ENCODE measurements around the gene FARS2. TPM values are rescaled to one million over a fixed set of nuclear protein-coding genes. Genes with fewer than 3 reads are reported as not detected.

The FARS2 gene
- total and polyA plus RNA-seq, 4 donors = 9.2 to 31.4 (median 19.4) TPM

DNA sequence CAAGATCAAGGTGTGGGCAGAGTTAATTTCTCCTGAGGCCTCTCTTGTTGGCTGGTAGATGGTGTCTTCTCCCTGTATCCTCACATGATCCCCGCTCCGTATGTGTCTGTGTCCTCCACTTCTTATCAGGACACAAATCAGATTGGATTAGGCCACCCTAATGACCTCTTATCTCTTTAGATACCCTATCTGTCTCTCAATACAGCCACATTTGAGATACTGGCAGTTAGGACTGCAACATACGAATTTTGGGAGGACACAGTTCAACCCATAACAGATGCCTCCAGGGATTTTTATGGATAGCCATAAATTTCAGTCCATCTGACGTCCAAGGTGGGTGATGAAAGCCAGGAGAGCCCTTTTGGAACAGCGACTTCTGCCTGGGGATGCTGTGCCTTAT lies 376.4 kb downstream of the FARS2 start:
- TF ChIP-seq, protein P1, sequence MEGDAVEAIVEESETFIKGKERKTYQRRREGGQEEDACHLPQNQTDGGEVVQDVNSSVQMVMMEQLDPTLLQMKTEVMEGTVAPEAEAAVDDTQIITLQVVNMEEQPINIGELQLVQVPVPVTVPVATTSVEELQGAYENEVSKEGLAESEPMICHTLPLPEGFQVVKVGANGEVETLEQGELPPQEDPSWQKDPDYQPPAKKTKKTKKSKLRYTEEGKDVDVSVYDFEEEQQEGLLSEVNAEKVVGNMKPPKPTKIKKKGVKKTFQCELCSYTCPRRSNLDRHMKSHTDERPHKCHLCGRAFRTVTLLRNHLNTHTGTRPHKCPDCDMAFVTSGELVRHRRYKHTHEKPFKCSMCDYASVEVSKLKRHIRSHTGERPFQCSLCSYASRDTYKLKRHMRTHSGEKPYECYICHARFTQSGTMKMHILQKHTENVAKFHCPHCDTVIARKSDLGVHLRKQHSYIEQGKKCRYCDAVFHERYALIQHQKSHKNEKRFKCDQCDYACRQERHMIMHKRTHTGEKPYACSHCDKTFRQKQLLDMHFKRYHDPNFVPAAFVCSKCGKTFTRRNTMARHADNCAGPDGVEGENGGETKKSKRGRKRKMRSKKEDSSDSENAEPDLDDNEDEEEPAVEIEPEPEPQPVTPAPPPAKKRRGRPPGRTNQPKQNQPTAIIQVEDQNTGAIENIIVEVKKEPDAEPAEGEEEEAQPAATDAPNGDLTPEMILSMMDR (IDR thresholded peaks at IDR 0.05; ENCODE audit: control extremely low read depth, extremely low read depth) = no peak
- peaks cover 0 to 3% (median 0%) of the 10 kb centered on the region in 5 donors for H3K4me1 ChIP-seq (ENCODE audit: control insufficient read depth in 5 of 5, insufficient read depth in 5 of 5, low read length in 5 of 5)
- WGBS, 2 donors = 94 to 95% methylated on average over 5 of the region's 5 CpGs

GRCh38 chr6:5638666-5639065 lies 377.4 kb downstream of the FARS2 start:
- DNase-seq (no peak), ATAC-seq (ENCODE audit: insufficient read depth, low FRiP score) (no peak)
- Histone ChIP-seq H3K9ac (ENCODE audit: insufficient read depth in 1 of 2, low read length in 2 of 2) (no peak overlapping the region), H3K9me3 (ENCODE audit: control insufficient read depth in 4 of 4, insufficient read depth in 3 of 4, low read length in 3 of 4) (peaks cover 0 to 8% (median 3%) of the 10 kb centered on the region in 4 donors), H3K27ac (ENCODE audit: low read depth in 1 of 2, low read length in 1 of 2) (no peak overlapping the region), H3K27me3 (ENCODE audit: control insufficient read depth in 3 of 3, insufficient read depth in 3 of 3, low read length in 2 of 3) (no peaks in the 10 kb centered on the region), H3K4me3 (no peak overlapping the region), H3K4me1 (ENCODE audit: control insufficient read depth in 5 of 5, insufficient read depth in 5 of 5, low read length in 5 of 5) (peaks cover 0 to 3% (median 0%) of the 10 kb centered on the region in 5 donors), H3K36me3 (ENCODE audit: control insufficient read depth in 4 of 4, insufficient read depth in 4 of 4, low read length in 4 of 4) (no peaks in the 10 kb centered on the region)
- TF ChIP-seq, protein P1 (IDR thresholded peaks at IDR 0.05; ENCODE audit: control extremely low read depth, extremely low read depth) = no peak
- 90 to 91% methylated on average over 8 of the region's 8 CpGs for WGBS, 2 donors

More for the DNA sequence above, 376.4 kb downstream of the FARS2 start:
- H3K36me3 ChIP-seq (ENCODE audit: control insufficient read depth in 4 of 4, insufficient read depth in 4 of 4, low read length in 4 of 4) = no peaks in the 10 kb centered on the region
- no peaks in the 10 kb centered on the region for H3K27me3 ChIP-seq (ENCODE audit: control insufficient read depth in 3 of 3, insufficient read depth in 3 of 3, low read length in 2 of 3)
- peaks cover 0 to 8% (median 3%) of the 10 kb centered on the region in 4 donors for H3K9me3 ChIP-seq (ENCODE audit: control insufficient read depth in 4 of 4, insufficient read depth in 3 of 4, low read length in 3 of 4)
- H3K4me3 ChIP-seq = no peak overlapping the region
- no peak overlapping the region for H3K9ac ChIP-seq (ENCODE audit: insufficient read depth in 1 of 2, low read length in 2 of 2)
- DNase-seq = no peak
- no peak for ATAC-seq (ENCODE audit: insufficient read depth, low FRiP score)
- H3K27ac ChIP-seq (ENCODE audit: low read depth in 1 of 2, low read length in 1 of 2) = no peak overlapping the region

DNA sequence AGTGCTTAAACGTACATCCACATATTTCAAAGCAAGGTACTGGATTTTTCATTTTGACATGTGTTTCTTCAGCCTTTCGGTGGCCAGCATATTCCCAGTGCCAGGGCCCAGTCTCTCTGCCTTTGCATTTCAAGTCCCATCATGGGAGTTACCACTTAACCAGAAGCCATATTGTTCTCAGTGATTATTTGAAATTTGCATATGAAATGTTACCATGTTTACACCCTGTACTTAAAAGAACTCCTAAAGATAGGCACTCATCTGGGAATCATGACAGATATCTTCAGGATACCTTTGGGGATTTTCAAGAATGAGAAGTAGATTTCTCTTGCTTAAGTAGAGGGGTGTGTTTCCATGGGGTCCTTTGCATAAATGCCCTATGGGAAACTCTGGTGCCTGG lies 377.9 kb downstream of the FARS2 start:
- DNase-seq = no peak

More for the DNA sequence above, 377.9 kb downstream of the FARS2 start:
- TF ChIP-seq, protein P1 (IDR thresholded peaks at IDR 0.05; ENCODE audit: control extremely low read depth, extremely low read depth) = no peak
- Histone ChIP-seq H3K9me3 (ENCODE audit: control insufficient read depth in 4 of 4, insufficient read depth in 3 of 4, low read length in 3 of 4) (peaks cover 0 to 8% (median 3%) of the 10 kb centered on the region in 4 donors), H3K27ac (ENCODE audit: low read depth in 1 of 2, low read length in 1 of 2) (no peak overlapping the region), H3K4me1 (ENCODE audit: control insufficient read depth in 5 of 5, insufficient read depth in 5 of 5, low read length in 5 of 5) (peaks cover 0 to 3% (median 0%) of the 10 kb centered on the region in 5 donors), H3K9ac (ENCODE audit: insufficient read depth in 1 of 2, low read length in 2 of 2) (no peak overlapping the region), H3K4me3 (no peak overlapping the region), H3K27me3 (ENCODE audit: control insufficient read depth in 3 of 3, insufficient read depth in 3 of 3, low read length in 2 of 3) (no peaks in the 10 kb centered on the region), H3K36me3 (ENCODE audit: control insufficient read depth in 4 of 4, insufficient read depth in 4 of 4, low read length in 4 of 4) (no peaks in the 10 kb centered on the region)
- 94 to 99% methylated on average over 2 of the region's 2 CpGs for WGBS, 2 donors
- ATAC-seq (ENCODE audit: insufficient read depth, low FRiP score) = no peak
